ENCODE measurements around the gene LY6G5C. TPM values are rescaled to one million over a fixed set of nuclear protein-coding genes. Genes with fewer than 3 reads are reported as not detected.

LY6G5C gene
- total and polyA plus RNA-seq, 10 donors = 3.3 to 7.9 (median 5.2) TPM

GRCh38 chr6:31700740-31701401 lies 20.0 kb upstream of the LY6G5C start:
- peak overlapping the region in 1 of 8 donors; percentile 98 for H3K27ac ChIP-seq
- DNase-seq = no peak
- H3K27me3 ChIP-seq (replicated peaks in 1 of 7) = no peaks in the 10 kb centered on the region
- intact Hi-C loops (cut with DNase I; ENCODE audit: low total_unique reads) = no loop called here
- TF ChIP-seq POLR2AphosphoS5 (IDR thresholded peaks at IDR 0.05) (no peak), CTCF (IDR thresholded peaks at IDR 0.05 in 8 of 11, conservative IDR thresholded peaks at IDR 0.05 in 3 of 11) (no peak), POLR2A (IDR thresholded peaks at IDR 0.05) (no peak)
- peaks cover 15 to 64% (median 39%) of the 10 kb centered on the region in 6 donors for H3K4me1 ChIP-seq
- H3K9me3 ChIP-seq = no peaks in the 10 kb centered on the region
- H3K36me3 ChIP-seq = peaks cover 0 to 59% (median 36%) of the 10 kb centered on the region in 6 donors
- peak overlapping the region in 2 of 8 donors; percentile 56 to 78 for H3K4me3 ChIP-seq
- WGBS, 5 donors = 89 to 96% (median 92%) methylated on average over 5 of the region's 5 CpGs

GRCh38 chr6:31697555-31697954 lies 16.7 kb upstream of the LY6G5C start:
- peaks cover 15 to 52% (median 31%) of the 10 kb centered on the region in 6 donors for H3K4me1 ChIP-seq
- 38 to 53% (median 43%) methylated on average over 3 of the region's 3 CpGs for WGBS, 5 donors
- intact Hi-C loops (cut with DNase I; ENCODE audit: low total_unique reads) = no loop called here
- no peak overlapping the region for H3K4me3 ChIP-seq
- no peaks in the 10 kb centered on the region for H3K27me3 ChIP-seq (replicated peaks in 1 of 7)
- DNase-seq = no peak
- no peaks in the 10 kb centered on the region for H3K9me3 ChIP-seq
- TF ChIP-seq CTCF (IDR thresholded peaks at IDR 0.05 in 8 of 11, conservative IDR thresholded peaks at IDR 0.05 in 3 of 11) (no peak), POLR2AphosphoS5 (IDR thresholded peaks at IDR 0.05) (no peak), POLR2A (IDR thresholded peaks at IDR 0.05) (no peak)
- peaks cover 0 to 92% (median 69%) of the 10 kb centered on the region in 6 donors for H3K36me3 ChIP-seq
- H3K27ac ChIP-seq = peak overlapping the region in 3 of 8 donors; percentile 18 to 50 (median 37)

- peaks cover 0 to 28% (median 14%) of the 10 kb centered on the region in 6 donors for H3K4me1 ChIP-seq
- H3K36me3 ChIP-seq = peaks cover 0 to 100% (median 90%) of the 10 kb centered on the region in 6 donors
- no peaks in the 10 kb centered on the region for H3K27me3 ChIP-seq (replicated peaks in 1 of 7)
- no peak overlapping the region for H3K4me3 ChIP-seq
- 85 to 96% (median 91%) methylated on average over 5 to 6 of the region's 6 CpGs for WGBS, 5 donors
- no peak for DNase-seq
- TF ChIP-seq CTCF (IDR thresholded peaks at IDR 0.05 in 8 of 11, conservative IDR thresholded peaks at IDR 0.05 in 3 of 11) (no peak), POLR2A (IDR thresholded peaks at IDR 0.05) (no peak), POLR2AphosphoS5 (IDR thresholded peaks at IDR 0.05) (no peak)
- no peaks in the 10 kb centered on the region for H3K9me3 ChIP-seq
- intact Hi-C loops (cut with DNase I; ENCODE audit: low total_unique reads) = no loop called here
- no peak overlapping the region for H3K27ac ChIP-seq
Observed at GRCh38 chr6:31693535-31693934, 12.7 kb upstream of the LY6G5C start.

GRCh38 chr6:31692886-31693285 lies 12.0 kb upstream of the LY6G5C start:
- TF ChIP-seq POLR2A (IDR thresholded peaks at IDR 0.05) = no peak
- TF ChIP-seq POLR2AphosphoS5 (IDR thresholded peaks at IDR 0.05) = no peak
- no peak for TF ChIP-seq CTCF (IDR thresholded peaks at IDR 0.05 in 8 of 11, conservative IDR thresholded peaks at IDR 0.05 in 3 of 11)
- H3K36me3 ChIP-seq = peaks cover 0 to 100% (median 93%) of the 10 kb centered on the region in 6 donors
- DNase-seq = no peak
- H3K4me1 ChIP-seq = peaks cover 0 to 22% (median 13%) of the 10 kb centered on the region in 6 donors
- no peak overlapping the region for H3K27ac ChIP-seq
- H3K4me3 ChIP-seq = no peak overlapping the region
- no peaks in the 10 kb centered on the region for H3K27me3 ChIP-seq (replicated peaks in 1 of 7)
- intact Hi-C loops (cut with DNase I; ENCODE audit: low total_unique reads) = no loop called here
- 82 to 97% (median 92%) methylated on average over 9 of the region's 9 CpGs for WGBS, 5 donors
- no peaks in the 10 kb centered on the region for H3K9me3 ChIP-seq

All from spleen (tissue), 11 donors.